Adrenal gland (tissue), 5 donors: ENCODE measurements around the gene TPD52L1.

Experiments
- CTCF ChIP-seq, 6 experiments: fragments of 450-650 bp in 4 of 6; fragments of 200-600 bp in 2 of 6; sonication (generic) in 1 of 6; IDR thresholded peaks; 1 replicate in 5 of 6; 2 replicates in 1 of 6; pipeline versions ENCODE4 v1.5.1 to v1.8.0; 2016 to 2021; ENCODE audit warnings: antibody characterized with exemption in 6 of 6, mild to moderate bottlenecking in 2 of 6, moderate library complexity in 1 of 6
- POLR2A ChIP-seq, 2 donors: fragments of 450-650 bp; IDR thresholded peaks; one replicate each; pipeline ENCODE4 v1.6.1; 2017; ENCODE audit warnings: antibody characterized with exemption in 2 of 2, mild to moderate bottlenecking in 2 of 2, moderate library complexity in 1 of 2
- donor health status: DM: no; HTN: no; CAD: no.

GRCh38 chr6:125287718-125288117 lies 134.1 kb downstream of the TPD52L1 start:
- no peak for TF ChIP-seq CTCF (IDR thresholded peaks at IDR 0.05)
- no peak for TF ChIP-seq POLR2A (IDR thresholded peaks at IDR 0.05)
